Subcutaneous adipose tissue (tissue), 4 donors: ENCODE results near the gene PRSS58. TPM values are rescaled to one million over a fixed set of nuclear protein-coding genes. Genes with fewer than 3 reads are reported as not detected.

Source experiments
- total RNA-seq, 4 donors: library from RNA; depleted of rRNA; stranded (reverse); fragments of >200 nt; gene quantifications; one replicate each; pipeline ENCODE4 v1.1.0, GENCODE V29; 2016
- TF ChIP-seq, protein P1 (sequence below): fragments of 450-650 bp; IDR thresholded peaks from one replicate; pipeline ENCODE4 v1.5.1; 2016; ENCODE audit warnings: low read depth, mild to moderate bottlenecking, control low read depth, antibody characterized with exemption, moderate library complexity

PRSS58 gene
- total RNA-seq, 4 donors from 2014 or later, result not detected

DNA sequence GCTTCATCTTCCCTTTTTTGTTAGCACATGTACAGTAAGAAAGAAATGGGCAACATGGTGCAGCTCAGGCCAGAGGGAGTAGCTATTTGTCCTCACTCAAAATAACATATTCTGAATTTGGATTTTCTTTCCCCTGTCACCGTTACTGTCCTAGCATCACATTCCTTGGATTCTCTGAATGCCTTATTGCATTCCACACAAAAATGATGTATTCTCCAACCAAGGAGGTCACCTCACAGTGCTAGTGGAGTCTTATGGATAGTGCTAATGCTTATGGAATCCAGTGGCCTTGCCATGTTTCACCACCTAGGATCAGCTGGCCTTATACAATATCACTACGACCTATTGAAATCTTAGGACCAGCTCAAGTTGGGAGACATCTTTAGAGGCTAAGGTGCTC, 7.2 kb downstream of the PRSS58 start:
- TF ChIP-seq, protein P1, sequence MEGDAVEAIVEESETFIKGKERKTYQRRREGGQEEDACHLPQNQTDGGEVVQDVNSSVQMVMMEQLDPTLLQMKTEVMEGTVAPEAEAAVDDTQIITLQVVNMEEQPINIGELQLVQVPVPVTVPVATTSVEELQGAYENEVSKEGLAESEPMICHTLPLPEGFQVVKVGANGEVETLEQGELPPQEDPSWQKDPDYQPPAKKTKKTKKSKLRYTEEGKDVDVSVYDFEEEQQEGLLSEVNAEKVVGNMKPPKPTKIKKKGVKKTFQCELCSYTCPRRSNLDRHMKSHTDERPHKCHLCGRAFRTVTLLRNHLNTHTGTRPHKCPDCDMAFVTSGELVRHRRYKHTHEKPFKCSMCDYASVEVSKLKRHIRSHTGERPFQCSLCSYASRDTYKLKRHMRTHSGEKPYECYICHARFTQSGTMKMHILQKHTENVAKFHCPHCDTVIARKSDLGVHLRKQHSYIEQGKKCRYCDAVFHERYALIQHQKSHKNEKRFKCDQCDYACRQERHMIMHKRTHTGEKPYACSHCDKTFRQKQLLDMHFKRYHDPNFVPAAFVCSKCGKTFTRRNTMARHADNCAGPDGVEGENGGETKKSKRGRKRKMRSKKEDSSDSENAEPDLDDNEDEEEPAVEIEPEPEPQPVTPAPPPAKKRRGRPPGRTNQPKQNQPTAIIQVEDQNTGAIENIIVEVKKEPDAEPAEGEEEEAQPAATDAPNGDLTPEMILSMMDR, result no peak

DNA sequence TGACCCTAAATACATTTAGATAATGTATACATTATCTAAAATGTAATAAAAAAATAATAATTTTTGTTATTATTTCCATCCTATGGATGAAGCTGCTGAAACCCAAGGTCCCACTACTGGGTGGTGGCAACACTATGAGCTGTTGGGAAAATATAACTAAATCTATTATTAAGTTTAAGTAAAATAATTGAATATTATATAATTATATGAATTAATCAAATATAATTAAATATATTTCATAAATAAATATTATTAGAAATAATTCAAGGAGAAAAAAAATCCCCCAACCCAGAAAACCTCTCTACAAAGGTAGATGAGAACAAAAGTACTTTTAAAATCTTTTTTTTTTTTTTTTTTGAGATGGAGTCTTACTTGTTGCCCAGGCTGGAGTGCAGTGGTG, 7.9 kb downstream of the PRSS58 start:
- TF ChIP-seq, protein P1, result no peak

DNA sequence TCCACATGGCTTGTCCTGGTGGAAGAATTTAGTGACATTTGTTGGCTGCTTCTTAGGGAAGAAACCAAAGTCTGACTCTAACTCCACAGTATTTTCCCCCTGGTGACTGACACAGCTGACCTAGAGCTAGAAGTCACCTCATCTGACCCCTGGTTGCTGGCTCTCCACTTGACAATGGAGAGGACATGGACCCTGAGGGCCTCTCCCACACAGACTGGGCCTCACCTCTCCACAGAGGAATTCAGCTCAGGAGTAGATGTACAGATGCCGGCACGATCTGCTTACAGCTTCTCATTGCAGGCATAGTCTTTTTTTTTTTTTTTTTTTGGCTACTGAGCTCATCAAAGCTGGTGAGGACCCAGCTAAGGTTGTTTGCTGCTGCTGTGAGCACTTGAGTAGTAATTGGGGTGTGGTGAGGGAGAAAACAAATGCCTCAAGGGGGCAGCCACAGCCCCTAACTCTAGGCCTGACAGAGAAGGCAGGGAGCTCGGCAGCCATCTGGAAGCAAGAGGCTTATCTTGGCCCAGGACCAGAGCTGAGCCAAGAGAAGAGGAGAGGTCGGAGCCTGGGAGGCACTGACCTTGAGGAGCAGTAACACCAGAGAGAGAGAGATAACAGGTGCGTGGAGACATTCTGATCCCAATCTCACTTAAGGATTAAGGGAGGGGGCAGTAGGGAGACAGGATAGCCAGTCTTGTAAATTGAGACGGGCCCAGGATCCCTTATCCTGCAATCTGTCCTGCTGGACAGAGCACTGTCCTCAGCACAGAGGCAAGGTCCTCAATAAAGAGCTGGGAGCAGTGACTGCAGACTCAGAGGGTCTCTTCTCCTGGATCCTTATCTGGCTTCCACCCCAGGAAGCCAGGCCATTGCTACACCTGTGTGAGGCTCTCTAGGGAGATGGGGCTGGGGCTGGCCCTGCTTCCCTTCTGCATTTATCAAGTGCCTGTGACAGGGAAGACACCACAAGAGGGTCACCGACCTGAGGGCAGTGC, 9.4 kb downstream of the PRSS58 start:
- TF ChIP-seq, protein P1, result no peak

DNA sequence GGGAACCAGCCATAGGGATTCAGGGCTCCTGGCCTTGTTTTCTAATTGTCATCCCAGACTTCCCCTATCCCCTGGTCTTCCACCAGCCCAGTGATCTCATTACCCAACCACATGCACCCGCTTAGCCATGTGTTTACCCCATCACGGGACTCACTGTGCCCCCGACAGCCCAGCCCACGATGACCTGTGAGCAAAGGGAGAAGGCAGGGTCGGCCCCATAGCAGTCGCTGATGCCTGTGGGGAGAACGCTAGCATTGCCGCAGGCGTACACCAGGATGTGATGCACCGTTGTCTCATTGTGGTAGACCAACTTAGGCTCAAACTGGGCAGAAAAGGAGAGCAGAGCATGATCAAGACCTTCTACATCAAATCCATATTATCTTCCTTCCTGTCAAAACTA, 14.0 kb downstream of the PRSS58 start:
- TF ChIP-seq, protein P1, result no peak

DNA sequence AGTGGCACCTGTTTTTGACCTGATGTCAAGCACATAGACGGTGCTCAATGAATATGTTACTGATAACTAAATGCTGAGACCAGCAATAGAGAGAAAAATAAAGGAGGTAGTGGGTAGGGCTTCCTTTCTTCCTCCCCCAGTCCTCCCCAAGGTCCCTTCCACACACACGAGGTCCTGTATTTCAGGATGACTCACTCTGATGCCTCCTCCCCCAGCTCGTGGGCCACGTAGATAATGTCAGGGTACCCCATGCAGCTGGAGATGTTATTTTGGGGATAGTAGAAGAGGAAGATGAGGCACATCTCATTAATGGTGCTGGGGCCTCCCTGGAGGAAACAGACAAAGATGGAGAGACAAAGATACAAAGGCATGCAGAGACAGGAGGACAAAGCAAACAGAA, 17.3 kb downstream of the PRSS58 start:
- TF ChIP-seq, protein P1, result no peak

DNA sequence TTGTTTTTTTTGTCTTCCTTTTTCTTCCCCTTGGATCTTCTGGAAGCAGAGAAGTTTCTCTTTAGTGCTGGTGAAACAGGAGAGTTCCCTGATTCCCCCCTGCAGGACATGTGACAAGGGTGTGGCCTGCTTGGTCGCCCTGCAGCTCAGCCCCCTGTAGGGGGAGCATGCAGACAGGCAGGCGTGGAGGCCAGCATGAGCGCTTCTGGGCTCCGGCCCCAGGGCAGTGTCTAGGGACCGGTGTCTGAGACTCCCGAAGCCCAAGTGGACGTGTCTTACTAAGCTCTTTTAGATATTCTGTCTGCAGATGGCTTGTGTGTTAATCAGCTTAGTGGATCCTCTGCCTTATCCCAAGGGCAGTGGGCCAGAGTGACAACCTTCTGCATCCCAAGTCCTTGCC, 26.1 kb downstream of the PRSS58 start:
- TF ChIP-seq, protein P1, result no peak

DNA sequence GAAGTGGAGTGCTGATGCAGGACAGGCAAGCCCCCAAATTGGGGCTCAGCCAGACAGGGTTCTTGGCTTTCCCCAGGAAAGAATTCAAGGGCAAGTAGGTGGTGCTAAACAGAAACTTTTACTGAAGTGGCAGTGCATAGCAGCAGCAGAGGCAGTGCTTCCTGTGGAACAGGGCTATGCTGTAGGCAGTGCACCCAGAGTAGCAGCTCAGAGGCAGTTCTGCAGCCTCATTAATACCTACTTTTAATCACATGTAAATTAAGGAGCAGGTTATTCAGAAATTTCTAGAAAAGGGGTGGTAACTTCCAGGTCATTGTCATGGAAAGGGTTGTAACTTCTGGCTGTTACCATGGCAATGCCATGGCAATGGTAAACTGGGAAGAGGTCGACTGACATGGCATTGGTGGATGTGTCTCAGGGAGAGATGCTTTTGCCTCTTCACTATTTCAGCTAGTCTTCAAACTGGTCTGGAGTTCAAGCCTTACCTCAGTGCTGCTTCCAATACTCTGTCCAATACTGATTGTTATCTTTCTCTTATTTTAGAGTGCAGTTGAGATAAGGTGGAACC, 29.2 kb downstream of the PRSS58 start:
- TF ChIP-seq, protein P1, result no peak
